ENCODE results near the gene PTPRM. TPM values are rescaled to one million over a fixed set of nuclear protein-coding genes. Genes with fewer than 3 reads are reported as not detected.

Gene PTPRM
- total RNA-seq (37.3 TPM), polyA plus RNA-seq (55.6 TPM)
- long read RNA-seq, donor 1 = 0 reads
- long read RNA-seq, donor 2, partial matches to known transcripts = 19 of 19 reads
- long read RNA-seq, donor 2, other reads (novel, unspliced or antisense) = 0 of 19 reads
- long read RNA-seq, donor 3 = 0 reads
- long read RNA-seq, donor 4, partial matches to known transcripts = 5 of 5 reads
- long read RNA-seq, donor 4, other reads (novel, unspliced or antisense) = 0 of 5 reads
- long read RNA-seq, donor 5, partial matches to known transcripts = 30 of 30 reads
- long read RNA-seq, donor 5, other reads (novel, unspliced or antisense) = 0 of 30 reads
- long read RNA-seq, donor 6 = 0 reads
- long read RNA-seq, donor 7, partial matches to known transcripts = 12 of 12 reads
- long read RNA-seq, donor 7, other reads (novel, unspliced or antisense) = 0 of 12 reads
- long read RNA-seq, donor 8 = 0 reads
- long read RNA-seq, donor 9, partial matches to known transcripts = 8 of 8 reads
- long read RNA-seq, donor 9, other reads (novel, unspliced or antisense) = 0 of 8 reads
- long read RNA-seq, donor 10 = 0 reads

DNA sequence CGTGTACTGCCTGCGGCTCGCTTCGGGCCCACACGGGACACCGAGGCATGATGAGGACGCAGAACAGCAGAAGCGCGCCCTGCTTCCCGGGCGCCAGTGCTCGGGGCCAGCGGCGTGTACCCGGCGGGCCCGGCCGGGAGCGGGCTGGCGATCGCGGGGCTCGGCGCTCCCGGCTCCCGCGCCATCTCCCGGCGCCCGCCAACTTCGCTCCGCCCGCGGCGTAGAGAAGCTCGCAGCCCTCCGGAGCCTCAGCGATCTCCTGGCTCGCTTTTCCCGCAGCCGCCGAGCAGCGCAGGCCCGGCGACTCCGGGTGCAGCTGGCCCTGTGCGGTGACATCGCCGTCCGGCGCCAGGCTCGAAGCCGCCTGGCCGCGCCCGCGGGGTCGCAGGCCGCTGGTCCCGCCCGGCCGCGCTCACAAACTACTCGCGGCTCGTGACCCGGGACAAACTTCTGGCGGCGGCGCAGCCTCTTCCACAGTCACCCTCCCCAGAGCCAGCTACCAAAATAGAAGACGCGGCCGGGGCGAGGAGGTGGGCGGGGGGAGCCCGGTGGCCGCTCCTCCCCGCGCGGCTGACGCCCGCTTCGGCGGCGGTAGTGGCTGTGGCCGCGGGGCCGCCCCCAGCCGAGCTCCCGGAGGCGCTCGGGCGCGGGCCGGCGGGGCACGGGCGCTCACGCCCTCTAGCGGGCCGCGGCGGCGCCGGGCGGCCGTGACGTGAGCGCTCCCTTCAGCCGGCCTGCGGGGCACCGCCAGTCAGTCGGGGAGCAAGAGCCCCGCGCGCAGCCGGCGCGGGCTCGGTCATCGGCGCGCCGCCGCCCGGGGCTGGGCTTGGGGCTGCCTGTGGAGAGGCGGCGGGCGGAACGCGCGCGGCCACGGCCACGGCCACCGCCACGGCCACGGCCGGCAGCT is at the start of gene PTPRM:
TSS of gene PTPRM (plus strand) at position 750 of the 907 bp plus-strand sequence. CDS start 503 bp downstream, outside the sequence.
- peak in 8 of 9 donors; percentile 50 to 84 (median 62) for DNase-seq (ENCODE audit: low read depth in 6 of 9, low spot score in 9 of 9)
- WGBS = under 1% methylated on average over 139 of the region's 139 CpGs
- peaks cover 5 to 10% of the 10 kb centered on the region in 2 donors for H3K4me1 ChIP-seq (ENCODE audit: control insufficient read depth in 2 of 2, insufficient read depth in 2 of 2, low read length in 2 of 2)
- H3K27me3 ChIP-seq (ENCODE audit: control insufficient read depth in 2 of 2, insufficient read depth in 1 of 2, low read length in 1 of 2) = peaks cover 23 to 33% of the 10 kb centered on the region in 2 donors
- peak within 1 kb of the TSS; percentile 77 for H3K27ac ChIP-seq (ENCODE audit: low read depth in 1 of 2, low read length in 1 of 2)
- H3K9me3 ChIP-seq (ENCODE audit: control insufficient read depth in 2 of 2, insufficient read depth in 1 of 2, low read length in 1 of 2) = no peaks in the 10 kb centered on the region
- peak within 1 kb of the TSS; percentile 71 to 74 for H3K4me3 ChIP-seq (ENCODE audit: low read length in 2 of 2)
- H3K36me3 ChIP-seq (ENCODE audit: control insufficient read depth in 2 of 2, insufficient read depth in 2 of 2, low read length in 1 of 2) = no peaks in the 10 kb centered on the region

DNA sequence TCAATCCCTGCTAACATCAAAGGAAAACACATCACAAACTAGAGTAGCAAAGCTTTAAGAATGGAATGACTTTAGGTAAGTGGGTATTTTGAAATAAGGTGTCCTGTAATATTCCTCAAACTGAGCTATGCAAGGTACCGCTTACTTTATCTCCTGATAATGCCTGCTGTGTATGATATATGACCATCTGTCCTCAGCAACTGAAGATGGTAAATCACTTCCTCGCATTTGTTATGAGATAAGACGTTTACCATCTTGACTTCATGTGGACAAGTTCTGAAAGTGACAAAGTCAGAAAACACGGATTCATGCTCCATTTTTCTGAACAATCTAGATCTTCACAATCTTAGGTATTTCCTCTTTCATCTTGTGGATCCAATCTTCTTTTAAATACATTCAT is 49.3 kb upstream of the PTPRM start:
- Histone ChIP-seq H3K4me3 (ENCODE audit: low read length in 2 of 2) (no peak overlapping the region), H3K9me3 (ENCODE audit: control insufficient read depth in 2 of 2, insufficient read depth in 1 of 2, low read length in 1 of 2) (no peaks in the 10 kb centered on the region), H3K27ac (ENCODE audit: low read depth in 1 of 2, low read length in 1 of 2) (no peak overlapping the region), H3K36me3 (ENCODE audit: control insufficient read depth in 2 of 2, insufficient read depth in 2 of 2, low read length in 1 of 2) (no peaks in the 10 kb centered on the region), H3K4me1 (ENCODE audit: control insufficient read depth in 2 of 2, insufficient read depth in 2 of 2, low read length in 2 of 2) (peaks cover 6 to 36% of the 10 kb centered on the region in 2 donors), H3K27me3 (ENCODE audit: control insufficient read depth in 2 of 2, insufficient read depth in 1 of 2, low read length in 1 of 2) (no peaks in the 10 kb centered on the region)
- no peak for DNase-seq (ENCODE audit: low read depth in 6 of 9, low spot score in 9 of 9)
- WGBS = 89% methylated on average over 4 of the region's 4 CpGs

DNA sequence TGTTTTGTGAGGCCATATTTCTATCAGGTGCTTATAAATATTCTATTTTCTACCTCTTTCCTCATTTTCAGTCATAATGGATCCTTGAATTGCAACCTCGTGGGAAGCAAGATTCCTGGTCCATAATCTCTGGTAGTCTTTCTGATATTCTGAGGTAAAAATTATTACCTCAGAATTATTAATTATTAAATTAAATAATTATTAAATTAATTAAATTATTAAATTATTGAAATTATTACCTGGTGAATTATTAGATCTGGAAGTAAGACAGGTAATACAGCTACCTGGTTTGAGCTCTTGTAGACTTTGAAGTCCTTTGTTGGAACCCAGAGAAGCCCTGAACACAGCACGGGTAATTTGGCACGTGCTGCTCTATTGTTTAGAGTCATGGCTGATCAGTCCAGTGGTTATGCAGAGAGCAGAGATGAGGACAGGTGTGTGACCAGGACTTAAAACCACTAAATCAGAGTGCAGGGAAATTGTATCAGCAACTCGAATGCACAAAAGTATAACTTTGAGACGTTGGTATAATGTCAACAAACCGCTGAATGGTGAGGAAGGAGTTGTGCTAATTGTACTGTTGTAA is 46.8 kb upstream of the PTPRM start:
- WGBS = 94% methylated on average over 6 of the region's 6 CpGs

DNA sequence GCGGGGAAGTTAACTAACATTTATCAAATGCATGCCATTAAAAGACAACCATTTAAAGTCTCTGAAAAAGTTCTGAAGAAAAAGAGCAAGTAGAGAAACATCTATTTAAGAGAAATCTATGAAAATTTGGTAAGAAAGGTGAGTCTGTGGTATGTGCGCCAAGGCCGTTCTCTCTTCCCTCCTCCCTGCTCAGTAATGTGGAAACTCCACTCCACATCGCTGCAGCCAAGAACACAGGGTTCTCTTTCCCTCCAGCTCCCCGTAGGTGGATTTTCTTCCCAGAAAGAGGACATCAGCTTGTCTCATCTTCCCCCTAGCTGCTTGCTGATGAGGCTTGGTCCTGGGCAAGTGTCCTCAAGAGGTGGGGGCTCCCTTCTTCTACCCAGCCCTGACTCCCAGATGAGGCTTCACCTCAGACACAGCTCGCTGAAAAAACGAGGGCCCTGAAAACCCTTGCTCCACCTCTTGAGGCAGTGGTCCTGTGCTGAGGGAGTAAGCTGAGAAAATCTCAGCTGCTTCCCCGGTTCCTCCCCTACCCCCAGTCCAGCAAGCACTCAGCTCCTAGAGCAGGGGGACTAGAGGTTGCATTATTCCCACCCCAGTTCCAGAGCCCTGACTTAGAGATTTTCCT is 45.8 kb upstream of the PTPRM start:
- Histone ChIP-seq H3K4me3 (ENCODE audit: low read length in 2 of 2) (no peak overlapping the region), H3K27ac (ENCODE audit: low read depth in 1 of 2, low read length in 1 of 2) (no peak overlapping the region), H3K9me3 (ENCODE audit: control insufficient read depth in 2 of 2, insufficient read depth in 1 of 2, low read length in 1 of 2) (no peaks in the 10 kb centered on the region), H3K27me3 (ENCODE audit: control insufficient read depth in 2 of 2, insufficient read depth in 1 of 2, low read length in 1 of 2) (no peaks in the 10 kb centered on the region), H3K4me1 (ENCODE audit: control insufficient read depth in 2 of 2, insufficient read depth in 2 of 2, low read length in 2 of 2) (peaks cover 6 to 36% of the 10 kb centered on the region in 2 donors), H3K36me3 (ENCODE audit: control insufficient read depth in 2 of 2, insufficient read depth in 2 of 2, low read length in 1 of 2) (no peaks in the 10 kb centered on the region)
- 96% methylated on average over 8 of the region's 8 CpGs for WGBS
- no peak for DNase-seq (ENCODE audit: low read depth in 6 of 9, low spot score in 9 of 9)

More for the DNA sequence above, 46.8 kb upstream of the PTPRM start:
- H3K27me3 ChIP-seq (ENCODE audit: control insufficient read depth in 2 of 2, insufficient read depth in 1 of 2, low read length in 1 of 2) = no peaks in the 10 kb centered on the region
- H3K4me1 ChIP-seq (ENCODE audit: control insufficient read depth in 2 of 2, insufficient read depth in 2 of 2, low read length in 2 of 2) = peaks cover 6 to 41% of the 10 kb centered on the region in 2 donors
- no peak for DNase-seq (ENCODE audit: low read depth in 6 of 9, low spot score in 9 of 9)
- H3K9me3 ChIP-seq (ENCODE audit: control insufficient read depth in 2 of 2, insufficient read depth in 1 of 2, low read length in 1 of 2) = no peaks in the 10 kb centered on the region
- H3K27ac ChIP-seq (ENCODE audit: low read depth in 1 of 2, low read length in 1 of 2) = no peak overlapping the region
- no peak overlapping the region for H3K4me3 ChIP-seq (ENCODE audit: low read length in 2 of 2)
- H3K36me3 ChIP-seq (ENCODE audit: control insufficient read depth in 2 of 2, insufficient read depth in 2 of 2, low read length in 1 of 2) = no peaks in the 10 kb centered on the region

DNA sequence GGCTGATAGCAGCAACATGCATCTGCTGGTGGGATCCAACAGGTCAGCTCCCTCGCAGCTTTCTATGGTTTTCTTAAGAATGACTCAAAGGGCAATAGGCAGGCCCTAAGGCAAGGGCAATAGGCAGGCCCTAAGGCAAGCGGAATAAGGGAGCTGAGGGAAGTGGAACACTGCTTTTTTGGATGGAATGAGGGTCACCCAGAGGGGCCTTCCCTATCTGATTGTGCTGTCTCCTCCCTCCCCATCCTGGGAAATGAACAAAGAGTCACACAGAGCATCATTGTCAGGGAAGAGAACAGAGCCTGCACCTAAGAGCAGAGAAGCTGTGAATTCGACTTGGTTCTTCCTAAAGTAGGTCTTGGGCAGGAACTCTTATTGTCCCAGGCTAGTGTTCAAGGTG is 43.3 kb upstream of the PTPRM start:
- peaks cover 0 to 23% of the 10 kb centered on the region in 2 donors for H3K4me1 ChIP-seq (ENCODE audit: control insufficient read depth in 2 of 2, insufficient read depth in 2 of 2, low read length in 2 of 2)
- H3K4me3 ChIP-seq (ENCODE audit: low read length in 2 of 2) = no peak overlapping the region
- H3K36me3 ChIP-seq (ENCODE audit: control insufficient read depth in 2 of 2, insufficient read depth in 2 of 2, low read length in 1 of 2) = no peaks in the 10 kb centered on the region
- WGBS = 93% methylated on average over 3 of the region's 3 CpGs
- DNase-seq (ENCODE audit: low read depth in 6 of 9, low spot score in 9 of 9) = no peak
- no peaks in the 10 kb centered on the region for H3K27me3 ChIP-seq (ENCODE audit: control insufficient read depth in 2 of 2, insufficient read depth in 1 of 2, low read length in 1 of 2)
- H3K9me3 ChIP-seq (ENCODE audit: control insufficient read depth in 2 of 2, insufficient read depth in 1 of 2, low read length in 1 of 2) = no peaks in the 10 kb centered on the region
- H3K27ac ChIP-seq (ENCODE audit: low read depth in 1 of 2, low read length in 1 of 2) = peak overlapping the region in 1 of 2 donors; percentile 31

DNA sequence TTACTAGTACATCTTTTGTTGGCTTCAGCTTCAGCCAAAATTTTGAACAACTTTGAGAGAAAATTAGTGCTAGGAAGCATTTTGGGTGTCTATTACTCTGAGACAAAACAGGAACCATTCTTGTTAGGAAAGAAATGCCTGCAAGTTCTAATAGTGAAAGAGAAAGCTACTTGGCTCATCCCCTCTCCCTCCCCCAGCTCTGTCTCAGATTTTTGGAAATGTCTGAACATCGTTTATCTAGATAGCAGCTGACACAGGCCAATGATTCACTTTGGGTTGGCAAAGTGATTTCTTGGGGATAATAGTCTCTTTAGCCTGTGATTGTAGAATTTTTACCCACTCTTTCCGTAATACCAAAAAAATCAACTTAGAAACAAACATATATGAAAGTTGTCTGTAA is 42.3 kb upstream of the PTPRM start:
- no peaks in the 10 kb centered on the region for H3K9me3 ChIP-seq (ENCODE audit: control insufficient read depth in 2 of 2, insufficient read depth in 1 of 2, low read length in 1 of 2)
- WGBS = 50% methylated on average over 2 of the region's 2 CpGs
- no peaks in the 10 kb centered on the region for H3K27me3 ChIP-seq (ENCODE audit: control insufficient read depth in 2 of 2, insufficient read depth in 1 of 2, low read length in 1 of 2)
- peak in 1 of 9 donors; percentile 32 for DNase-seq (ENCODE audit: low read depth in 6 of 9, low spot score in 9 of 9)
- no peak overlapping the region for H3K4me3 ChIP-seq (ENCODE audit: low read length in 2 of 2)
- H3K4me1 ChIP-seq (ENCODE audit: control insufficient read depth in 2 of 2, insufficient read depth in 2 of 2, low read length in 2 of 2) = peaks cover 0 to 23% of the 10 kb centered on the region in 2 donors
- peak overlapping the region; percentile 2 to 67 for H3K27ac ChIP-seq (ENCODE audit: low read depth in 1 of 2, low read length in 1 of 2)
- H3K36me3 ChIP-seq (ENCODE audit: control insufficient read depth in 2 of 2, insufficient read depth in 2 of 2, low read length in 1 of 2) = no peaks in the 10 kb centered on the region

DNA sequence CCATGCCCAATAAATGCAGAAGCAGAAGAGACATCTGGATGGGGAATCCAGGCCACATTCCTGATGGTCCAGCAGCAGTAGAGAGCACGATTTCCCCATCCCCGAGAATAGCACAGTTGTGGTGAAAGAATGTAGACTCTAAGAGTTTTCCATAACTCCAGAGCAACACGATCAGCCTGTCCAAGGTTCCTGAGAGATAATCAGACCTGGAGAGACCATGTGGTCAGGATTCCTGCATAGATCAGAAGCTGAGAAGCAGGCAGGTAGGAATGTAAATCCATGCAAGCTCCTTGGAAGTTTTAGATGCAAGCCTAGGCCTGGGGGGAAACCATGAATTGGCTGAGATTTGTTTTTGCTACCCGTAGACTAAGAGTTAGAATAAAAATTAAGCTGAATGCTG is 34.2 kb upstream of the PTPRM start:
- 98% methylated on average over 4 of the region's 4 CpGs for WGBS

DNA sequence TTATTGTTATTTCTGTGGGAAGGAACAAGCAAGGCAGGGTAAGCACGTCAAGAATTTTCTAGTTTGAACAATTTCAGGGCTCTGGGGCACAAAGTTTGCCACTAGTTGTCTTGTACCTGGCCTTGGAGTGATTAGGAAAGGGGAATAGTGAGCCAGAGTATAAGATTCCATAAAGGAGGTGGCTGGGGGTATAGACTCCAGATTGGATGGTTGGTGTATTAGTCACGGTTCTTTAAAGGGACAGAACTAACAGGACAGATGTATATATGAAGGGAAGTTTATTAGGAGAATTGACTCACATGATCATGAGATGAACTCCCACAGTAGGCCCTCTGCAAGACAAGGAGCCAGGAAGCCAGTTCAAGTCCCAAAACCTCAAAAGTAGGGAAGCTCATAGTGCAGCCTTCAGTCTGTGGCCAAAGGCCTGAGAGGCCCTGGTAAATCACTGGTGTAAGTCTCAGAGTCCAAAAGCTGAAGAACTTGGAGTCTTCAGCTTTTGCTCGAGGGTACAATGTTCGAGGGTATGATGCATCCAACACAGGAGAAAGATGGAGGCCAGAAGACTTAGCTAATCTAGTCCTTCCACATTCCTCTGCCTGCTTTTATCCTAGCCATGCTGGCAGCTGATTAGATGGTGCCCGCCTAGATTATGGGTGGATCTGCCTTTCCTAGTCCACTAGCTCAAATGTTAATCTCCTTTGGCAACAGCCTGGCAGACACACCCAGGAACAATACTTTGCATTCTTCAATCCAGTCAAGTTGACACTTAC is 31.5 kb upstream of the PTPRM start:
- Histone ChIP-seq H3K4me3 (ENCODE audit: low read length in 2 of 2) (no peak overlapping the region), H3K36me3 (ENCODE audit: control insufficient read depth in 2 of 2, insufficient read depth in 2 of 2, low read length in 1 of 2) (no peaks in the 10 kb centered on the region), H3K27ac (ENCODE audit: low read depth in 1 of 2, low read length in 1 of 2) (no peak overlapping the region), H3K27me3 (ENCODE audit: control insufficient read depth in 2 of 2, insufficient read depth in 1 of 2, low read length in 1 of 2) (no peaks in the 10 kb centered on the region), H3K9me3 (ENCODE audit: control insufficient read depth in 2 of 2, insufficient read depth in 1 of 2, low read length in 1 of 2) (no peaks in the 10 kb centered on the region), H3K4me1 (ENCODE audit: control insufficient read depth in 2 of 2, insufficient read depth in 2 of 2, low read length in 2 of 2) (no peaks in the 10 kb centered on the region)
- WGBS = 96% methylated on average over 5 of the region's 5 CpGs
- DNase-seq (ENCODE audit: low read depth in 6 of 9, low spot score in 9 of 9) = no peak

More for the DNA sequence above, 34.2 kb upstream of the PTPRM start:
- H3K36me3 ChIP-seq (ENCODE audit: control insufficient read depth in 2 of 2, insufficient read depth in 2 of 2, low read length in 1 of 2) = no peaks in the 10 kb centered on the region
- H3K27me3 ChIP-seq (ENCODE audit: control insufficient read depth in 2 of 2, insufficient read depth in 1 of 2, low read length in 1 of 2) = no peaks in the 10 kb centered on the region
- no peak overlapping the region for H3K27ac ChIP-seq (ENCODE audit: low read depth in 1 of 2, low read length in 1 of 2)
- no peak overlapping the region for H3K4me3 ChIP-seq (ENCODE audit: low read length in 2 of 2)
- H3K9me3 ChIP-seq (ENCODE audit: control insufficient read depth in 2 of 2, insufficient read depth in 1 of 2, low read length in 1 of 2) = no peaks in the 10 kb centered on the region
- no peak for DNase-seq (ENCODE audit: low read depth in 6 of 9, low spot score in 9 of 9)
- H3K4me1 ChIP-seq (ENCODE audit: control insufficient read depth in 2 of 2, insufficient read depth in 2 of 2, low read length in 2 of 2) = no peaks in the 10 kb centered on the region
